ENCODE data around the gene LRPAP1.
"Not testable (repeated sequence)": the region's sequence is repeated elsewhere in the genome, so short reads cannot be mapped to it uniquely, and the experiment has no call there.

LRPAP1 gene

DNA sequence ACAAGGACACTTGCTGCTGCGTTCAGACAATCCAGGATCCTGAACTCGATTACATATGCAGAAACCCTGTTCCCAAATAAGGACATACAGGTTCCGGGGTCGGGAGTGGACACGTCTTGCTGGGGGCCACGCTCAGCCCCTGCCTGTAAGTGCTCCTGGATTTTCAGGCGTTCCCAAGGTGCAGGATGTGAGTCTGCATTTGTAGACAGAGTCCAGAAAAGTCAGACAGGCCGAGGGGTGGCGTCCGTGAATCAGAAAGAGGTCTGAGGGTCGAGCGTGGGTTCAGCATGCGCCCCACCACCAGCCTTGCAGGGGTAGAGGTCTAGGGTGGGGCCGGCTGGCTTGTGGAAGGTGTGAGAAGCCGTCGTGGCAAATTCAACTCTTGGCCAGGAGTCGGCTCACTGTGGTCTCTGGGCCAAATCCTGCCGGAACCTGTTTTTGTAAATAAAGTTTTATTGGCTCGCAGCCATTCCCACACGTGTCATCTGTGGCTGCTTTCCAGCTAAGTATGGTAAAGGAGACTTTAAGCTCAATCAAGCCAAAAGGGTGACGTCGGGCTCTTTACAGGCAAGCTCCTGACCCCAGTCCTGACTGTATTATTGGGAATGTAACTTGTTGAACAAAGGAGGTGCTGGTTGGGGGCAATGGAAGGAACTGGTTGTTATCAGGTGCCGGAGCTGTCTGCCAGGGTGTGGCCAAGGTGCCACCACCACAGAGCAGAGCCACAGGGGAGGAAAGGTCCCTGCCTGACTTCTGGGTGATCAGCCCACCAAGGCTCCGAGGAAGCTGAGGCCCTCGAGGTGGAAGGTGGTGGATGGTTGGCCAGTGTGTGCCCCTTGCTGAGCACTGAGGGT lies 61.8 kb downstream of the LRPAP1 start:
- DNase-seq = peak; percentile 30

DNA sequence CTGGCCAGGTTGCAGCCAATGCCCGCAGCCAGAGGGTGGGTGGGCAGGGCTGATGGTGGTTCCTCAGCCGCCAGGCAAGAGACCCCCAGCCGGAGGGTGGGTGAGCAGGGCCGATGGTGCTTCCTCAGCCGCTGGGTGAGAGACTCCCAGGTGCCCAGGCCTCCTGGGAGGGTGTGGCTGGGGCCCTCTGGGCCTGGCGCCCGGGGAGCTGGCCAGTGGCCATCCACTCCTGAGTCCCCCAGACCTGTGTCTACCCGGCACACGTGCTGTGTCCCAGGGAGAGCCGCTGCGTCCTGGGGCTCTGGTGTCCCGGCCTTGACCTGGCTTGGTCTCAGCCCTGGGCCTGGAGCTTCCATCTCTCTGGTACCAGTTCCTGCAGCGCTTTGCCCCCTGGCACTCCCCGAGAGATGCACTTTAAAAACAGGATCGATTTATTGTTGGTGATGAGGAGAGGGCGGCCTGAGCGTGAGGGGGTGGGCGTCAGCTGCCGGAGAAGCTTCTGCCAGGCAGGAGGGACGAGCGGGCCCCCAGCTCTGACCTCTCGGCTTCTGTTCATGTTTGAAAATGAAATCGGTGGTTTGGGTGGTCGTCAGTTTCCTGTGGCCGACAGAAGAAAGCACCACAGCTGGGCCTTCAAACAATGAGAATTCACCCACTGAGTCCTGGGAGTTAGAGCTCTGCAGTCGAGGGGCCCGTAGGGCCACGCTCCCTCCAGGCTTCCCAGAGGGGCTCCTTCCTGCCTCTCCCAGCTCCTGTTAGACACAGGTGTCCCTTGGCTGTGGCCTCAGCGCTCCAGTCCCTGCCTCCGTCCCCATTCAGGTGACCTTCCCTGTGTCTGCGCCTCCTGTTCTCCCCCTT lies 62.6 kb downstream of the LRPAP1 start:
- DNase-seq = no peak

DNA sequence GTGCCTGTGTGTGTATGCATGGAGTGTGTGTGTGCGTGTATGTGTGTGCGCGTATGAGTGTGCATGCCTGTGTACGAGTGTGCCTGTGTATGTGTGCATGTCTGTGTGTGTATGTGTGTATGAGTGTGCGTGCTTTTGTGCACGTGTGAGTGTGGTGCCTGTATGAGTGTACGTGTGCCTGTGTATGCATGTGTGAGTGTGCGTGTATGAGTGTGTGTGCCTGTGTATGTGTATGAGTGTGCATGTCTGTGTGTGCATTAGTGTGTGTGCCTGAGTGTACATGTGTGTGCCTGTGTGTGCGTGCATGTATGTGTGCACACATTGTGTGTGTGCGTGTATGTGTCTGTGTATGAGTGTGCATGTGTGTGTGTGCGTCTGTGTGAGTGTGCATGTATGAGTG lies 63.4 kb downstream of the LRPAP1 start:
- no peak for DNase-seq

DNA sequence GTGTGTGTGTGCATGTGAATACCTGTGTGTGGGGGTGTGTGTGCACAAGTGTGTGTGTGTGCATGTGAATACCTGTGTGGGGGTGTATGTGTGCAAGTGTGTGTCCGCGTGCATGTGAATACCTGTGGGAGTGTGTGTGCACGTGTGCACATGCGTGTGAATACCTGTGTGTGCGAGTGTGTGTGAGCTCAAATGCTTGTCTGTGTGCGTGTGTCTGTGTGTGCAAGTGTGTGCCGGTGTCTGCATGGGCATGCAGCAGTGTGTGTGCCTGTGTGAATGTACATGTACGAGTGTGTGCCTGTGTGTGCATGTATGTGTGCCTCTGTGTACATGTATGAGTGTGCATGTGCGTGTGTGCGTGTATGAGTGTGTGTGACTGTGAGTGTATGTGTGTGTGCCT lies 64.1 kb downstream of the LRPAP1 start:
- DNase-seq = no peak

DNA sequence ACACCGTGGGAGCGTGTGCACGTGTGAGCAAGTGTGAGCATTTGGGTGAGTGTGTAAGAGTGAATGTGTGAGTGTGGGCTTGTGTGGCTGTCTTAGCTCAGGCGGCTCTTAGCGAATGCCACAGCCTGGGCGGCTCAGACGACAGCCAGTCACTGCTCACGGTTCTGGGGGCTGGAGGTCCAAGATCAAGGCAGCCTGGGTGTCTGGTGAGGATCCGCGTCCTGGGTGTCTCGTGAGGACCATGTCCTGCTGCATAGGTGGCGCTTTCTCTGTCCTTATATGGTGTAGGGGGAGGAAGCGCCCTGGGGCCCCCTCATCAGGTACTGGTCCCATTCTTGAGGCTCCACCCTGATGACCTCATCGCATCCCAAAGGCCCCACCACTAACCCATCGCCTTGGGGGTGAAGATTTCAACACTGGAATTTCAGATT lies 64.6 kb downstream of the LRPAP1 start:
- DNase-seq = no peak

DNA sequence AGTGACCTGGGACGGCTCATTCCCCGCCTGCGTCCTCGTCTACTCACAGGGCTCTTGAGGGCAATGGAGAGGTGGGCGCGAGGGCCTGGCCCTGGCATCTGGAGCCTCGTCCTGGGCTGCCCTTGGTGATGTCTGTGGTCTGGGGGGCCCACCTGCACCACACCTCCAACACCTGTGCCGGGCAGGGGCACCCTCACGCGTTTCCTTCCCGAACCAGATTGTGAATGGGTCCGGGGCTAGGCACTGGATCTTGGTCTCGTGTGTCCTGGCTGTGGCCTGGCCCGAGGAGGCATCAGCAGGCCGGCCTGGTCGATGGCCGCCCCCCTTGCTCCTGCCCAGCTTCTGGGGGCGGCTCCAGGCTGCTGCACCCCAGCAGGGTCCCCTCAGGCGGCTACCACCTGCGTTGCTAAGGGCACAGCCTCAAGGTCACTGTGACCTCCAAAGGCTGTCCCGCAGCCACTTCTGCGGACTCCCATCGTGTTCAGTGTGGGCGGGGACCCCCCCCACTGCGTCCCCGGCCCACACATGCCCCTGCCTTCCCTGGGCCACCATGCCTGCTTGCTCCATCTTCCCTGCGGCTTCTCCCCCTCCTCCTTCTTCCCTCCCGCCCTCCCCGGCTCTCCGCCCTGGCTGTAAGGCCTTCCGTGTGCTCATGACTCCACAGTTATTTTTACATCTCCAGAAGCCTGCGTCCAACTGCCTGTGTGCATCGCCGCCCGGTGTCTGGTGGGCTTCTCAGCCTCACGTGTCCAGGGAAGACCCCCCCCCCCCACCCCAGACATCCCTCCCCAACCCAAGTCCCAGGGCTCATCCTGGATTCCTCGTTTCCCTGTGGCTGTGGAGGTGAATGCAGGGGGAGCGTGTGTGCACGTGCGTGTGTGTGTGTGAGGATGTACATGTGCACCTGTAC lies 65.3 kb downstream of the LRPAP1 start:
- DNase-seq = no peak

DNA sequence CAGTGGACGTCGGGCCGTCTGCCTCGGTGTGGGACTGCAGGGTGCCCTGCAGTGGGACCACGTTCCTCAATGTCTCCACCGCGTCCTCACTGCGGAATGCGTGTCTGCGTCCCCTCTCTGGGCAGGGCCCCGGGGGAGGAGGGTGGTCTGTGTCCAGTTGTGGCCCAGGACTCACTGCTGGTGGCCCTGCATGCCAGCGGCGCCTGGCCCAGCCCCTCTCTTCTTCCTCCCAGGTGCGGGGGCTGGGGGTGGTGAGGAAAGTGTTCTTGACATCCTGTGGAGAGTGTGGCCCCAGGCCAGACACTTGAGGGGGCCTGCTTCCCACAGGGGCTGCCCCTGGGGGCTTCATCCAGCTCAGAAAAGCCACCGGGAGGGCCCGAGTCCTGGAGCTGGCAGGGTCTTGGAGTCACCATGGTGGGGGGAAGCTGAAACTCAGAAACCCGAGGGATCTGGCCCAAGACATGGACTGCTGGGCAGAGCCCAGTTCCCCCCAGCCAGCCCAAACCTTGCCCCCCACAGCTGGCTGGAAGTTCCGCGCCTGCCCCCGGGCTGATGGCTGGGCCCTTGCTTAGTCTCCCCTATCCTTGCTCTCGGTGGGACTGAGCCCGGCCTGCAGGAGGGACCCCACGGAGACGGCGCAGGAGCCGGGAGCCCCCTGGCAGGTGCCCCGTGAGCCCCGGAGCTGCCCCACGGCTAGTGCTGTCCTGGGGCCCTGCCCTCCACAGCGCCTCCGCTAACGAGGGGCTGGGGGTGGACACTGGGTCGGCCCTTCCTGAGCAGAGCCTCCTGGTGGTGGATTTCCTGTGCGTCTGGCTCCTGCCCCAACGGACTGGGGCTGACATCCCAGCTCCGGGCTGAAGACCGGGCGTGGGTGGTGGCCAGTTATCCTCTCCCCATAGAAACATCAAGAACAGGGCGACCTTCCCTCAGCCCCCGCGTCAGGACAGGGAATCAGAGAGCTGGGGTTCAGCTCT lies 66.2 kb downstream of the LRPAP1 start:
- DNase-seq = no peak

DNA sequence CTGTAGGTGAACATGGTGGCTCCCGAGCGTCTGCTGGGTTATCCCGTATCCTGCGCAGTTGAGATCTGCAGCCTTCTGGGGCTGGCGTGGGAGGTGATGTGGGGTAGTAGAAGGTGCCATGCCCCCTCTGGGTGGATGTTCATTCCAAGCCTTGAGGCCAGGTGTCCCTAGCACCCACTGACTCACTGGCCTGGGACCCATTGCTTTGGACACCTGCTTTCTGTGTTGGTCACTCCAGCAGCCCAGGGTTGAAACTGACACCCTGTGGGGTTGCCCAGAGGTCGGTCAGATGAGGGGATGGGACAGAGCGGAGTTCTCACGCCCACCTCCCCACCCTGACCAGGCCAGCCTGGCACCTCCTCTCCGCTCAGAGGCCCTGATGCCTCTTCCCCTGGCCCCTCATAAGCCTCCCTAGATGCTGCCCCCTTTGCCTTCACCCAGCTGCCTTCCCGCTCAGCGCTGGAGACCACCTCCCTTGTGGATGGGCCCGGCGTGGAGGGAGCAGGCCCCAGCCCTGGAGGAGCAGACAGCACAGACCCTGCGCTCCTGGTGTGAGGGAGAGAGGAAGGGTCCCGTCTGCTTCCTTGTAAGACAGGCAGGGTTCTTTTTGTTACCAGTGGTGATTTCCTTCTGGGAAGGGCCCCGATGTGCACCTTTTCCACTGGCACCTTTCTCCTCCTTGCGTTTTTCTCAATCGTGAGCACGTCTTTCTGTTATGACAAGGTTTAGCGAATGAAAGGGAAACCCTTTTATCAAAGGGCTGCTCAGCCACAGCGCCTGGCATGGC lies 67.1 kb downstream of the LRPAP1 start:
- no peak for DNase-seq

DNA sequence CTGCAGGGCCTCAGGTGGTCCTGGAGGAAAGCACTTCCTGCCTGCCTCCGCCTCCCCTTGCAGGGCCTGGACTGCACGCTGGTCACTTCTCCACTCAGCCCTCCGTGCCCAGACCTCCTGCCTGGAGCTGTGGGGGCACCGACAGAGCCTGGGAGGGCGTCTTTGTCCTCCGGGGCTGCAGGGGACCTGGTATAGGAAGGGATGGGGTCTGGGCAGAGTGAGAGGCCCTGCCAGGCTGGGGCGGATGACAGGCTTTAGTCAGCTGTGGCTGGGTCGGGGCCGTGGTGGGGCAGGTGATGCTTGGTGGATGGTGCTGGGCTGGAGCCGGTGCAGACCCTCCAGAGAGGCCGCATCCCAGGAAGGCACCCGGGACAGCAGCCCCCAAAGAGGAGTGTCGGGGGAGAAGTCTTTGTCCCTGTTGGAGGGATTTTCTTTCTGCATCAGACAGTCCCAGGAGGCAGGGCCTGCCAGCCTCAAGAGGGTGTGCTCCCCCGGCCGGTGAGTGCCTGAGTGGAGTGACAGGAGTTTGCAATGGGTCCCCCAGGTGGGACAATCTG lies 67.8 kb downstream of the LRPAP1 start:
- no peak for DNase-seq

DNA sequence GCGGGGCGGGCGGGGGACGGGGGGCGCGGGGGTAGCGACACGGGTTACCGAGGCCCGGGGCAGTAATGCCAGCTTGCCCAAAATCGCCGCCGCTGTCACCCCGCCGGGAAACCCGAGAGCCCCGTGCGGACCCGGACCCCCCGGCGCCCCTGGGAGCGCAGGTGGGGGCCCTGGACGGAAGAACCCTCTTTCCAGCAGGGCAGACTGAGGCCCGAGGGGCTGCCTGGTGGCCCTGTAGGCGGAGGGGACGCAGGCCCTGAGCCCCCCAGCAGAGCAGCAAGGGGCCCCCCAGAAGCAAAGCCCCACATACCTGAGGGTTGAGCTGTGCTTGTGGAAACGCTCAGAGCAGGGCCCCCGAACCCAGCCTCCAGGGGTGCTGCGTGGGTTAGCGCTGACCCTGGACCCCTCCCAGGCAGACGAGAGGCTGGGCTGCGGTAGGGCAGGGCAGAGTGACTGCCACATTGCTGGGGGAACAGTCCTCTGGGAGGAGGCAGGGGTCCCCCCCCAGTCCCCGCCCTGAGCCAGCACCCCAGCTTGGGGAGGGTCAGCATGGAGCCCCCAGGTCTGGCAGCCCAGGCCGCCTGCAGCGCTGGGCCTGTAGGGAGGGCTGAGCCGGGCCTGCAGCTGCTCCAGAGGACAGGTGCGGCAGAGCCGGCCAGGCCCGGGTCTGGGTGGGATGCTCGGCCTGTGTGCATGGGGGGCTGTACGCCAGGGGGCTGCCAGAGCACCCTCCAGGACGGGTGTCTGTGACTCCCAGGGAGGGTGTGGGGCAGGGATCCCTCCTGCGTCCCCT lies 68.5 kb downstream of the LRPAP1 start:
- no peak for DNase-seq

DNA sequence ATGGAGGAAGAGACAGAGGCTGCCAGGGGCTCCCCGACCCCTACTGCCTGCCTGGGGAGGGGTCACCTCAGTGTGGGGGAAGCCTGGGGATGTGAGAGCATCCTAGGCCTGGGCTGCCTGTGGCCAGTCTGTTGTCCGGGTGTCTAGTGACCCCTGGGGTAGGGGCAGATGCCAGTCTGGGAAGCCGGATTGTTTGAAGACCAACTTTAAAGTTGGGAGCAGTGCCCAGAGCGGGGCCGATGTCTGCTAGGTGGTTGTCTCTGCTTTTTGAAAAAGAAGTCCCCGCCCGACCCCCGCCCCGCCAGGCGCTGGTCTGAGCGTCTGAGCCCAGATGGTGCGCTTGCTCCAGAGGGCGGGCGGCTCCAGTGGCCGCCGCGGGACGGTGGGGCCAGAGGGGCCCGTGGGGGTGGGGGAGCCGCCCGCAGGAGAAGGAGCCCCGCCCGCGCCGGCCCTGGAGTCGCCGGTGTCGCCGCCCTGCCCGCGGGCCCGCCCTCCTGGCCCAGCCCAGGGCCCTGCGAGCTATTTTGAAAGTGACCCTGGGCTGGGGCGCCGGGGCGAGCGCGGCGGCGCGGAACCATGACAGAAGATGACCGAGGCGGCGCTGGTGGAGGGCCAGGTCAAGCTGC lies 69.3 kb downstream of the LRPAP1 start, which contains the start of gene DOK7:
TSS of gene DOK7 (plus strand) at position 517 of the 626 bp plus-strand sequence. CDS start at position 587, 70 bp downstream.
- DNase-seq = no peak

DNA sequence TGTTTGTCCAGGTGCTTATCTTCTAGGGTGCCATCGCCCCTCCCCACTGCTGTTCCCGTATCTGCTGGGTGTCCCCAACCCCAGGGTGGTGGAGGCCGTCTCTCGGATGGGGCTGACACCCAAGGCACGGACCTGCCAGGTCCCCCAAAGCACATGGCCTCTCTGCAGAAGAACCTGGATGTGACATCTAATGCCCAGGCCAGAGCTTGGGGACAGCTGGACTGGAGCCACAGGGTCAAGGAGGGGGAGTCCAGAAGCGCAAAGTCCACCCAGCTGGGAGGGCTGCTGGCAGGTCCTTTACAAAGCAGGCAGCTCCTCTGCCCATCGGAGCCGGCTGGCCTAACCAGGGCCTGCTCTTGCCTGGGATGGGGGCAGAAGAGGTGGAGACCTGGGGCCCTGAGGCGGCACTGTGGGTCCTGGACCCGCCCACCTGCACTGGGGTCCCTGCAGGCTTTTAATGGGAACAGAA lies 69.9 kb downstream of the LRPAP1 start:
- DNase-seq = no peak

DNA sequence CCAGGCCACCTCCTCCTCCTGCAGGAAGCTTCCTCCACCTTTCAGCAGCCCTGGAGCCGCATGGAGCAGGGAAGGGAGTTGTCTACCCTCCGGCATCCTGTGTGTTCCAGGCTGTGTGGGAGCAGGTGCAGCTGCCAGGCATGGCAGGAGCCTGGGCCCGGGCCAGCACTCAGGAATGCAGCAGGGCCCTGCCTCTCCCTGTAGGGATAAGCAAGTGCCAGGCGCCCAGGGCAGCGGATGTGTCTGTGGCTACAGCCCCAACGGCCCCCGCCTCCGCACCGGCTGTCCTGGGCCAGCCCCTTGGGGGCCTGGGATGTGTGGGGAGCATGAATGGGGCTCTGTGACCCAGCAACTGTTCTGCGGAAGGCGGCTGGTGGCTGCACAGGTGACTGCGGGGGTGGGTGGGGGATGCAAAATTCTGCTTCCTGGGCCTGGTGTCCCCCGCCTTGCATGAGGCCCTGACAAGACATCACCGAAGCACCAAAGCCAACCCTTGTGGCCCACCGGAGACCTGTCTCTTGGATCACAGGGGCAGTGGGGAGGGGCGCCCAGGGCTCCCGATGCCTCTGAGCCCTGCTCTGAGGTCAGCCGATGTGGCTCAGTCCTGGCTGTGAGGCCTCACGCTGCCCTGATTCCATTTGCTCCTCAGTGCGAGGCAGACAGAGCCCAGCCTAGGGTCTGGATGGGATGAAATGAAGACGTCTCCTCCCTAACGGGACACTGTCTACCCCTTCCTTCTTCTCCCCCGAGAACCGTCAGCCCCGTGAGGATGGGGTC lies 70.5 kb downstream of the LRPAP1 start:
- no peak for DNase-seq

DNA sequence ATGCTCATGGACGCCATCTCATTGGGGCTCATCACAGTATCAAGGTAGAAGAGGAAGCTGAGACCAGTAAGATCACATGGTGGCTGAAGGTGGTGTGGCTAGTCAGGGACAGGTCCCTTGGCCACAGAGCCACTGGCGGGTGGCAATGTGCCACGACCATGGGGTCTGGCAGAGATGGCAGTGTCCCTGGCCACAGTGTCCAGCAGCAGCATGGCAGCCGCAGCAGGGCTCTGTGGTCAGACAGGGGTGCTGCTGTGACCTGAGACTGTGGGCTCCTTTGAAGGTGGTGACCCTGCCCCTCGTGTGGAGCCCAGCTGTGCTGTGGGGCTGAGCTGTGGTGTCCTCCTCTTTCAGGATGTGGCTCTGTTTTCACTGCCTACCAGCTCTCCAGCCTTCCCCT lies 71.3 kb downstream of the LRPAP1 start:
- no peak for DNase-seq

DNA sequence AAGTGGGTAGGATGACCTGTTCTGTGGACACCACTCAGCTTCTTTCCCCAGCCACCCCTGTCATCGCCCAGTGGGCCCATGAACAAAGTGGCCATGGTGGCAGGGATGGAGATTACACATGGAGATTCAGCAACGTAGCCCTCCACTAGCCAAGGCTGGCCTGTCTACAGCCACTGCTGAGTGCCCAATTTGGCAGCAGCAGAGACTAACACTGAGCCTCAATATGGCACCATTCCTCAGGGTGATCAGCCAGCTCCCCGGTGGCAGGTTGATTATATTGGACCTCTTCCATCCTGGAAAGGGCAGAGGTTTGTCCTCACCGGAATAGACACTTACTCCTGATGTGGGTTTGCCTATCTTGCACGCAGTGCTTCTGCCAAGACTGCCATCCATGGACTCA lies 73.1 kb downstream of the LRPAP1 start:
- not testable (repeated sequence) for DNase-seq

DNA sequence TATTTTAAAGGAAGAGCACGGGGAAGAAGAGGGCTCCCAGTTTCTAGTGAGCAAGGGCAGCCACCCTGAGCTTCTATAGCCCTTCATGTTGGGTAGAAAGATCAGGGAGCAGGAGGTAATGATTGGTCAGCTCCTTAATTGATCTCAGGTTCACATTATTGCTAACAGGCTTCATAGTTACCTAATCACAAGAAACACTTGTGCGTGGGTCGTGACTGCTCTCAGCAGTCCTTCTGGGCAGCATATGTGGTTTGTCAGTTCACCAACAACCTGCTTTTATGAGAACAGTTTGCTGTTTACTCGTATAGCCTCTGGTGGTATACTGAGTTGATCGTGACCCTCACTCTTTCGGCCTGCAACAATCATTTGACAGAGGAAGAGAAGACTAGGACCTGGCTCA lies 73.9 kb downstream of the LRPAP1 start:
- DNase-seq = no peak

DNA sequence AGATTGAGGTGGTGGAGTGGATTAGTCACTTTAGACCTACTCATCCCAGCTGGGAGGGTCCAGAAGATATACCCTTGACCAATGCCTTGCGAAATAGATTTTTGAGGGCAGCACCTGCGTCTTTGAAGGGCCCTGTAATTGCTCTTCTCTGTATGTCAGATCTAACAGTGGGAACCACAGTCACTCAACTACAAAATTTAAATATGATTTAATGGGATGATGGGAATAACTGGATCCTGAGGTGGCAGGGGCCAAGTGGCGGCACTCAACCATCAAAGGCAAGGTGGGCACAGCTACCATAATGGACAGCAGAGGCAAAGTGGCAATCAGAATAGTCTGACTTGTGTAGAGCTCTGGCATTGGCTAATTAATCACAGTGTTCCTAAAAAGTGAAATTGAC lies 76.6 kb downstream of the LRPAP1 start:
- DNase-seq = not testable (repeated sequence)
